Measurements from ENCODE around the gene PRKCH. TPM values are rescaled to one million over a fixed set of nuclear protein-coding genes. Genes with fewer than 3 reads are reported as not detected.
A peak's percentile ranks its signal among the peaks of the same experiment; 100 is the strongest.

The PRKCH gene
- total RNA-seq, 1 donor from 2014 or later: 6.6 TPM

DNA sequence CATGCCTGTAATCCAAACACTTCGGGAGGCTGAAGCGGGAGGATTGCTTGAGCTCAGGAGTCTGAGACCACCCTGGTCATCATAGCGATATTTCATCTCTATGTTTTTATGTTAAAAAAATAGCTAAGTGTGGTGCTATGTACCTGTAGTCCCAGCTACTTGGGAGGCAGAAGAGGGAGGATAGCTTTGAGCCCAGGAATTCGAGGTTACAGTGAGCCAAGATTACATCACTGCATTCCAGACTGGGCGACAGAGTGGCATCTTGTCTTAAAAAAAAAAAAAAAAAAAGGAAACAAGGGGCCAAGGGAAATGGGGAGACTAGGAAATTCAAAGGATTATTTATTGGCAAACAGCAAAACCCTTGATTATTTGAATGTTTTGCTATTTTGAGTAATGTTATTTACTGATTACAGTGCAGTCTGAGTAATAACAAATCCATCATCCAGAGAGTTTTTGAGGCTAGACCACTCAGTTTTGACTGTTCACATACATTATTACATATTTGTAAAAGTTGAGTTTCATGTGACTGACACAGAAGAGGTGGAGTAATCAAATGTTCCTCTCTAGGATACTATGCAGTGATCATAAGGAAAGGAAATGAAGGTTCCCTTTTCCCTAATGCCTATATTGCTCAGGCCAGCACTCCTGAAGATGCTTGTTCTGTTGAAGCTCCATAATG is 40.8 kb downstream of the PRKCH start:
- no peak for DNase-seq (ENCODE audit: low read depth)

DNA sequence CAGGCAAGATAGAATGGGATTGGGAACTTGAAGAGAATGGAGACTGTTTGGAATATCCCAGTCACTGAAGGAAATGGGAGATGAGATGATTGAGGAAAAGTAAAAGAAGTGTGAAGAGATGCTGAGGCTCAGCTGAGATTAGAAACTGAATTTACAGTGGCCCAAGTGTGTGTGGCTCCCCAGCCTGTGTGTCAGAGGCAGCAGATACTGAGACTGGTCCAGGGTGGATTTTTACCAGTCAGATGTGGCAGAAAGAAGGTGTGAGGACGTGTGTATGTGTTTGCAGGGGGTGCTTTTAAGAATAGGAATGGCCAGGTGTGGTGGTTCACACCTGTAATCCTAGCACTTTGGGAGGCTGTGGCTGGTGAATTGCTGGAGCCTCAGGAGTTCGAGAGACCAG is 42.9 kb downstream of the PRKCH start:
- no peak for DNase-seq (ENCODE audit: low read depth)

DNA sequence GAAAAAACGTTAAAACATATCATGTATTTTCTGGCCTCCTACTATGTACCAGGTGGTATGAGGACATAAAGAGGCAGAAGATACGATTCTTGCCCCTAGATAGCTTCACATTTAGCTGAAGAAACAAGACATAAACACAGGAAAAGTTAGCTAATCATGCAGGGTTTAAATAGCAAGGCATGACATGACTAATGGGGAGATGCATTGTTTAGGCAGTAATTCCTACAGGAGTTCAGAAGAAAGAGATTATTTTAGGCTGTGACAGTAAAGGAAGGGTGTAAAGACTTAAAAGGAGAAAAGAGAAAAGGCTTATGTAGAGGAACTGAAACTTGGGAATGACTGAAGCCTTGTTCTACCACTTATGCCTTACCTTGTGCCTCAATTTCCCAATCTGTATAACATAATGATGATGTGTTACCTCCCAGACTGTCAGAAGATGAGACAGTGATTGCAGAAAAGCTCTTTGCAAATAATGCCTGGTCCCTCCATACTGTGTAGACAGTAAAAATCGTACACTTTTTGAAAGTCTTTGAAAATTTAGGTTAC is 44.4 kb downstream of the PRKCH start:
- no peak for DNase-seq (ENCODE audit: low read depth)

DNA sequence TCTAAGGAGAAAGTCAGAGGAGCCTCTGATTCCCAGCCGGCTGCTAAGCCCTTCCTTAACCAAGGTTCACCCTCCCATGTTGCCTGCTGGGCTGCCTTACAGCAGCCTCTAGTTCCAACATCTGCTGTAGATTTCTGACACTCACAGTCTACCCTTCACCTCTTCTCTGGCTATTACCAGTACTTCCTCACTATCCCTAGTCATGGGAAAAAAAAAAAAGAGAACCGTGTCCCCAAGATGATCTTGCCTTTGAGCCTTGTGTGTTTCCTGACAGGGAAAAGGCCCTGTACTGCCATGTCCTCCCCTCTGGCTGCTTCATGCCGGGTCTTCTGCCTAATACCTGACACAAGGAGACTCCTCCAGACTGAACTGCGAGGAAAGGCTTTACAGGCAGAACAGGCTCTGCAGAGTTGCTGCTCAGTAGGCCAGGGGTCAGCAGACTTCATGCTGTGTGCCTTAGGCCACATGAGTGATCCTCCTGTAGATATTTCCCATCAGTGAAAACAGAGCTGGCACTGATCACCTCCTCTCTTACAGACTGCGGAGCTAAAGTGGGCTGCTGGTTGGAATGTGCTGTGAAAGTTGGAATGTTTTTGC is 46.8 kb downstream of the PRKCH start:
- DNase-seq (ENCODE audit: low read depth): no peak

DNA sequence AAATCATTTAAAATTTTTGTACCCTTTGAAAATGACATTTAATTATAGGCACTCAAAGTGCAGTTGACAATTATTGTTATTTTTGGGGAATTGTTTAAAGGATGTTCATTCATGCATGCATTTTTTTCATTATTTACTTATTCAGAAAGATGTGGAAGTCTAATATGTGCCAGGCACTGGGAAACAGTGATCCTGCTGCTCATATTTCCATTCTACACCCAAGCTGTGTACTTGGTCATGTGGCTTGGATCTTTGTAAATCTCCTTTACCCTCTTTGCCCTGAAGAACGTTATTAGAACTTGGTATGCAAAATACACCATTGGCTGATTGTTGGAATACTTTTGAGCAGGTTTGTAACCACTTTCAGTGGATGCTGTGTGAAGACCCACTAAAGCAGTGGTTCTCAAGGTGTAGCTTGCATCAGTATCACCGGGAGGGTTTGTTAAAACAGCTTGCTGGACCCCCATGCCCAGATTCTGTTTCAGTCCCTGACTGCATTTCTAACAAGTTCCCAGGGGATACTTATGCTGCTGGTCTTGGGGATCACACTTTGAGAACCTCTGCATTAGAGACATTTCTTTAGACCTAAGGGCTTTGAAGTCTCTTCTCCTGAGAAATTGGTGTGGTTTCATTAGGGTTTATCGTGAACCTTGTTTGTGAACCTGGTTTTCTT is 47.5 kb downstream of the PRKCH start:
- DNase-seq (ENCODE audit: low read depth): no peak

DNA sequence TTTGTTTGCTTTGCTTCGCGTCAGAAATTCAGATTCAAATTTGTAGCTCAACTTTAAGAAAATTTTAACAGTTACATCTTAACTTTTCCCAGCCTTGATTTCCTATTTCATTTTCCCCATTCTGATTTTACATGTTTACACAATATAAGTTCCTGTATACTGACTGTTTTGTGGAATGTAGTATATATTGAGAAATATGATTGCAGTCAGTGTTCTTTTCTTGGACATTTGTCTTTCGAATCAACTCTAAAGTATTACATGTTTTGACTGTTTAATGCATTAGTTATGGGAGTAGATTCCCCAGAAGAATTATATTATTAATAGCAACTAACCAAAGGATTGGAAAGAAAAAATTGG is 48.1 kb downstream of the PRKCH start:
- no peak for DNase-seq (ENCODE audit: low read depth)

DNA sequence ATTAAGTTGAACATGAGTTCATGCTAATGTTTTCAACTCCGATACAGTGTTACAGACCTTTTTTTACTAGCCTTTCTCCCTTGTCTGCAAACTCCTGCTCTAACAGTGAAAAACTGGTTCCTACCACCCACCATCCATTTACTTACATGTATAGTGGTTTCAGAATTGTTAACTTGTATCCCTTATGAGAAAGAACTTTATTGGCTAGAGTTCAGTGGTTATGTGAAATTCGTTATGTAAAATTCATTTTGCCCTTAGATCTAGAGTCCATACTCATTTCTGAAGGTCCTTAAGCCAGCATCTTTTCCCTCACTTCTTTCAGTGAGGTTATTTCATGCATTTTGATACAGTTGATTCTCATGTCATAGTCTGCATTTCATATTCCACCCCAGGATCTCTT is 51.0 kb downstream of the PRKCH start:
- no peak for DNase-seq (ENCODE audit: low read depth)

DNA sequence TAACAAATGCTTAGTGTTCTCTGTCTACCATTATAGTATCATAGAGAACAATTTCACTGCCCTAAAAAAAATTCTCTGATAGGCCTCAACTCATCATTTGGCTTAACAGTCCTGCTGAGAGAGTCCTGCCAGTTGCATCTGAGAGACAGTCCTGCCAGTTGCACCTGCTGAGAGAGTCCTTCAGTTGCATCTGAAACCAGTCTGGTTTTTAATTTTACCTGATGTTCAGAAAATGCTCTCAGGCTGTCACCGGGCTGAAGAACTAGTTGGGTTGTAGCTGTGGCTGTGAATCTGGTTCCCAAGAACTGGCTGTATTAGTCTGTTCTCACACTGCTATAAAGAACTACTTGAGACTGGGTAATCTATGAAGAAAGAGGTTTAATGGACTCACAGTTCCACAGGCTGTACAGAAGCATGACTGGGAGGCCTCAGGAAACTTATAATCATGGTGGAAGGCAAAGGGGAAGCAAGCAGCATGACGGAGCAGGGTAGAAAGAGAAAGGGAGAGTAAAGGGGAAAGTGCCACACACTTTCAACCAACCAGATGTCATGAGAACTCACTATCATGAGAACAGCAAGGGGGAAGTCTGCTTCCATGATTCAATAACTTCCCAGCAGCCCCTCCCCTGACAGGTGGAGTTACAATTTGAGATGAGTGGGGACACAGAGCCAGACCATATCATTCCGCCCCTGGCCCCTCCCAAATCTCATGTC is 51.6 kb downstream of the PRKCH start:
- no peak for DNase-seq (ENCODE audit: low read depth)

DNA sequence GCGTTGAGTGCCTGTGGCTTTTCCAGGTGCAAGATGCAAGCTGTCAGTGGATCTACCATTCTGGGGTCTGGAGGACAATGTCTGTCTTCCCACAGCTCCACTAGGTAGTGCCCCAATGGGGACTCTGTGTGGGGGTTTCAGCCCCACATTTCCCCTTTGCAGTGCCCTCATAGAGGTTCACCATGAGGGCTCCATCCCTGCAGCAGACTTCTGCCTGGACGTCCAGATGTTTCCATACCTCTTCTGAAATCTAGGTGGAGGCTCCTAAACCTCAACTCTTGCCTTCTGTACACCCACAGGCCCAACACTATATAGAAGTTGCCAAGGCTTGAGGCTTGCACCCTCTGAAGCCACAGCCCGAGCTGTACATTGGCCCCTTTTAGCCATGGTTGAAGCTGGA is 52.9 kb downstream of the PRKCH start:
- no peak for DNase-seq (ENCODE audit: low read depth)

DNA sequence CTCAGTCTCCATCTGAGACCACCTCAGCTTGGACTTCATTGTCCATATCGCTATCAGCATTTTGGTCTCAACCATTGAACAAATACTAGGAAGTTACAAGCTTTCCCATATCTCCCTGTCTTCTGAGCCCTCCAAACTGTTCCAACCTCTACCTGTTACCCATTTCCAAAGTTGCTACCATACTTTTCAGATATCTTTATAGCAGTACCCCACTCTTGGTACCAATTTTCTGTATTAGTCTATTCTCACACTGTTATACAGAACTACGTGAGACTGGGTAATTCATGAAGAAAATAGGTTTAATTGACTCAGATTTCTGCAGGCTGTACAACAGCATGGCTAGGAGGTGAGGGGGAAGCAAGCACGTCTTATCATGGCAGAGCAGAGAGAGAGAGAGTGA is 53.8 kb downstream of the PRKCH start:
- DNase-seq (ENCODE audit: low read depth): no peak

DNA sequence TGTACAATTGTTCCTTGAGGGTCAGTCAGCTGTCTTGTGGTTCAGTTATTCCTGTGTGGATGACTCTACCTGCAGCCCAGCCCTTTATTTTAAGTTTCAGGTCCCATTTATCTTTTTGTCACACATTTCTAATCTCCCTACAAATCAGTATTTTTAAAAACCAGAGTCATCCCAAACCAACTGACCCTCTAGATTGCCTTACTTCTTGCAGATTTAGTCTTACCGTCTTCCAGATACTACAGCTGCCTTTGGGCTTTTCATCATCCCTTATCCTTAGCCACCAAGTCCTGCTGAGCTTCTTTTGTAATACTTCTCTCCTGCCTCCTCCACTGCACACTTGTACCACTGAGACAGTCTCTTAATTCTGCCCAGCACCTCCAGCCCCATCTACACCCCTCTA is 54.9 kb downstream of the PRKCH start:
- DNase-seq (ENCODE audit: low read depth): no peak

DNA sequence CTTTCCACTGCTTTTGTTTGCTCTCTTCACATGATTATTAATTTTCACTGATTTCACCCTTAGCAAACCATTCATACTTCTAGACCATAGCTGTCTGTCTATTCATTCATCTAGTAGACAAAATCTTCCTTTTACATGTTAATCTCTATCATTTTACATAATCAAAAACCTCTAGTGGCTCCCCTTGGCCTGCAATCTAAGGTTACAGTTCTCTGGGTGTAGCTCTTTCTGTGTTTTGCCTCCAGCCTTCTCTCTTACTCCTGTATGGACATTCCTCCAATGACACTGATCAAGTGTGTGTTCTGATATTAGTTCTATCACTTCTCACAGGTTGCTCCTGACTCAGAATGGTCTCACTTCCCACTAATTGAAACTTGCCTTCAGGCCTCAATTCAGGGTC is 56.4 kb downstream of the PRKCH start:
- DNase-seq (ENCODE audit: low read depth): no peak

DNA sequence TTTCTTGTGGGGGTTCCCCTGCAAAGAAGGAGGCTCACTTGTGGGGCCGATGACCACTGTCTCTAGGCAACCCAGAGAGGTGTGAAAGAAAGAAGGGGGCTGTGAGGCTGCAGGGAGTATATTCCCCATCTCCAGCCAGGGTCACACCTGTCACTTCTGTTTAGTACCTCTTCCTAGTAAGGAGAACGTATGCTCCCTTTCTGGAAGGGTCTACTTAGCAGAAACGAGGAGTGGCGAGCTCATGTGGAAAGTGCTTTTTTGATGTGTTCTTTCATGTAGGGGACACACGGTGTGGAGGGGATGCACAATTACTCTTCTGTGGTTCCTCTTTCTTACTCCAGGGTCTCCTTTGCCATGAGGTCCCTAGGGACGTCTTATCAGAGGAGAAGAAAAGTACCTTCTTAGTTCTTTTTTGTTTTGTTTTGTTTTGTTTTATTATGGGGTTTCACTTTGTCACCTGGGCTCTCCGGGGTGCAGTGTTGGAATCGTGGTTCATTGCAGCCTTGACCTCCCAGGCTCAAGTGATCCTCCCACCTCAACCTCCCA is 58.3 kb downstream of the PRKCH start:
- no peak for DNase-seq (ENCODE audit: low read depth)

DNA sequence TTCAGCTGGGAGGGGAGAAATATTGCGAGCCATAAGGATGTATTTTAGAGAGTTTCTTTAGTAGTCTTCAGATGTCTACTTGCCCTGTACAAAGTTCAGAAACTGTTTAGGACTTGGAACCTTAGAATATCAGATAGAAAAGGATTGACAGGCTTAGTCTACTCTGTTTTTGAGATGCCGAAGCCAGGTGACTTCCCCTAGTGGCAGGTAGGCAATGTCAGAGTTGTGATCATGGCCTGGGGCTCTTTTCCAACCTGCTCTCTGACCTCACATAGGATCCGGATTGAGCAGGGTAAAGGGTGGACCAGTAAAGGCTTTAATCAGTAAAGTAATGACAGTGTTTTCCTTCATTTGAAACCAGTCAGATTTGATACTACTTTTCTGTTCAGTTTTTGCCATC is 59.6 kb downstream of the PRKCH start:
- DNase-seq (ENCODE audit: low read depth): no peak

DNA sequence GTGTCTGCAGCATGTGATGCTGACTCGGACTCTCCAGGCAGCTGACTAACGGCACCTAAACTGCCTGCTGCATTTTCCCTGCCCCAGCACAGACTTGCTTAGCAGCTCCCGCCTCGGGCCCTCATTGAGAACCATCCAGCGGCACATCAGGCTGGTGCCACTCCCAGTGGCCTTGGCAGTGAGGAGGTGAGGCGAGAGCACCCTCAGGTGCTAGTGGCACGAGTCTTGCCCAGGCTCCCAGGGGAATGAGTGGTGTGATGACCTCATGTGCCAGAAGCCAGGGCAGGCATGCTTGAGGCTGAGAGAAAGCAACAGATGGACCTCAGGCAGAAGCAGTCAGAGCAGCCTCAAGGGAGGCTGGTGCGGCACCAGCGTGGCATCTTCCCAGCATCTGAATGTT is 60.2 kb downstream of the PRKCH start:
- DNase-seq (ENCODE audit: low read depth): no peak

DNA sequence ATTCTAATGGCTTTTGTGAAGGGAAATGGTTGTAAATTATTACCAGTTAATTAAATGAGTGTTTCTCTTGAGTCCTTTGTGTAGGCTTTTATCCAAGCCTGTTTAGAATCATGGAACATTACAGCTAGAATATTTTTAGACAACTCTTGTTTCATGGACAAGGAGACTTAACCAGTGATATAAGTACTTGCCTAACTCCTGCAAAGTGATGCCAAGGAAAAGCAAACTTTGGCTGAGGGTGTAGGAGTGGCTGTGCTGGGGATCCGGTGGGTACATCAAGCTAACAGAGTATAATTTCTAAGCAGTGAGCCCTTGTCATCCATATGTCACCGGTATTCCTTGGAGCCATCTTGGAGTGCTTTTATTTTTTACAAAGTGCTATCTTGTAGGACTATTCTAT is 61.5 kb downstream of the PRKCH start:
- no peak for DNase-seq (ENCODE audit: low read depth)

DNA sequence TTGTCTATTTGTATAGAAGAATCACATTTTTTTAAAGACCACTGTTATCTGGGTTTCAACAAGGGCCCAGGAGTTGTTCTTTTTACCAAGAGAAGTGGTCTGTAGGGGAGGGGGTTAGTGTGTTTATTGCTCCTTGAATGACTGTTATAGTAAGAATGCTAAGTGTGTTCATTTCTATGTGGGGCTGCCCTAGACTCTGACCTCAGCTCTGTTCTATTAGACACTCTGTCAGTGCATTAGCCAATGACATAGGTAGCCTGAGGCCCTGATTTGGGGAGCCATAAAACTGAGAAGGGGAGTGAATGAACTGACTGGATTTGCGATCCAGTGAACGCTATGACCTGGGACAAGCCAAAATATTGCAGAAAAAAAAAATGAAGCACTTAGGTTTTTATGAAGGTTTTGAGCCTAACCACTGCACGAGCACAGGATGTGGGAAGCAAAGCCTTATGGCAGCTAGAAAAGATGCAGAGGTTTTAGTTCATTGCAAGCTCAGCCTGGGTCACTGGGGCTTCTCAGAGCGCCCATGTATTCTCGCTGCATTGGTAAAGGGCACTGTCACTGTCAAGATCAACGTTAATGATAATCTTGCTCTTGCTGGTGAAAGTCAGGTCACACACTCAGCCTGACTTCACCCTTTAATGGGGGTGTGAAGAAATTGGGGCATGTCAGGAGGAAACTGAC is 63.8 kb downstream of the PRKCH start:
- DNase-seq (ENCODE audit: low read depth): no peak

DNA sequence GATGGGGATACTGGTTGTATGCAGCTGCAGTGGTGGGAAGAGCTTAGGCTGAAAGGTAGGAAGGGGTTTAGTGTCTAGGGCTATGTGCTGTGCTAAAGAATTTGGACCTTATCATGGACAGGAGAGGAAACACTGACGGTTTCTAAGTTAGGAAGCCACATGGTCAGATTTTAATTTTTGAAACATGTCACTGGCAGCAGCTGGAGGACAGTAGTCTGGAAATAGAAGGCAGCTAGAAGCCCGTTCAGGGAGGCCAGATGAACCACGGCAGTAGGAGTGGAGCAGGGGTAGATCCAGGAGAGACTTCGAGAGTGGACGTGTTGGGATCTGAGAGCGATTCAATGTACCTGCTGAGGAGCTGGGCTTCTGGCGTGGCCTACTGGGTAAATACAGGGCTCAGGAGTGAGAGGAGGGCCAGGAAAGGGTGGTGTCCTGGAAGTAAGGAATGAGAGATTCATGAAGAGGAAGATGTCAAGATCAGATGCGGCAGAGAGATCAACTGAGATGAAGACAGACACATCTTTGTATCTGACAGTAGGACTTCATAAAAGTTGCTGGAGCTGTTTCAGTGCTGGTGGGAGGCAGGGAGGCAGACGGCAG is 64.9 kb downstream of the PRKCH start:
- no peak for DNase-seq (ENCODE audit: low read depth)

DNA sequence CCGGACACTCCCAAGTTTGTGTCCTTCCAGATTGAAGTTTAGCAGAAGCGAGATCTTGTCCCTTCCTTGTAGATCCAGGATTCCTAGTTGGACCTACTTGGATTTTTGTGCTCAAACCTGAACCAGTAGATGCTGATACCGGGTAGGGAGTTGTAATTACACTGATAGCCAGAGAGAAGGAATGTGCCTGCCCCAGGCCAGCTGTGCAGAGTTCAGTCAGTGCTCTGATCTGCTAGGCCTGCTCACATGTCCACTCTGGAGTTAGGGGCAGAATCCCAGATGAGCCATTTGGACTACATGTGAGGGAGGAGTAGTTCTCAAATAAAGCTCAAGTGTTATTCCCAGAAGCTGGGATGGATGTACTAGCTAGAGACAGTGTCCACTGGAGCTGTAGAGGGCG is 65.7 kb downstream of the PRKCH start:
- DNase-seq (ENCODE audit: low read depth): no peak

DNA sequence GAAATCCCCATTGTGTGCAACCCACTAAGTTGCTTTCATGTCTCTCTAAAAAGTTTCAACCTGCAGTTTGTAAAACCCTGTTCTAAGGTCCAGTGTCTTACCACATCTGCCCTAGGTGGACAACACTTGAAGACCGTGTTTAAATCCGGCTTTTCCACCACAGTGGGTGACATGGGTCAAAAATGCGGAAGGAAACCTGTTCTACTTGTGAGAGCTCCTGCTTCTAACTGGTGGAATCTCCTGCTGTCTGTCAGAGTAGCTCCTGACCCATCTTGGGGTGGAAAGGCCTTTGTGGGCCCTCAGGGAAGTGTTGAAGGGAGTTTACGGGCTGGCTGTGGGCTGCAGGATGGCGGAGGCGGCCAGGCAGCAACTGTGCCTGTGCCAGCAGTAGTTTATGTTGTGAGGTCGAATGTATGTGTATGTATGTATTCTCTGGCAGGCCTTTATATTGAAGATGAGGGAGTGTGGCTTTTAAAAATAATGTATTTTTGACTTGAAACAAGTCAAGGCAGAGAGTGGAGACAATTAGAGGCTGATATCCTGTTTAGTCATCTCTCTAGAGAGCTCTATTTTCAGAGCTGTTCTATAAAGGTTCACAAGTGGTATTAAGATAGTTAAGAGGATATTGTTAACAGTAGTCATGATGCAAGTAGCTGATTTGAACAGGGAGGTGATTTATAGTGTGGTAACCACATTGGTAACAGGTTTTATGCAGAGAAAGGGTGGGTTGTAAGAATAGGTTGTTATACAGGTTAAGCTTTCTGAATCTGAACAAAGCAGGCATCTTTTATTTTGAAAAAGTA is 67.0 kb downstream of the PRKCH start:
- DNase-seq (ENCODE audit: low read depth): peak; percentile 46

All from renal cortical epithelial cell (primary cell).